GM18499 (cell line): ENCODE measurements around the gene GAMT.

Experiments used
- ATAC-seq: cut with Tn5 transposase; IDR thresholded peaks from one replicate; pipeline ENCODE4 v1.9.1; 2021; ENCODE audit warnings: moderate number of reproducible peaks; ENCODE audit not compliant: insufficient read depth, unreplicated experiment

The GAMT gene

DNA sequence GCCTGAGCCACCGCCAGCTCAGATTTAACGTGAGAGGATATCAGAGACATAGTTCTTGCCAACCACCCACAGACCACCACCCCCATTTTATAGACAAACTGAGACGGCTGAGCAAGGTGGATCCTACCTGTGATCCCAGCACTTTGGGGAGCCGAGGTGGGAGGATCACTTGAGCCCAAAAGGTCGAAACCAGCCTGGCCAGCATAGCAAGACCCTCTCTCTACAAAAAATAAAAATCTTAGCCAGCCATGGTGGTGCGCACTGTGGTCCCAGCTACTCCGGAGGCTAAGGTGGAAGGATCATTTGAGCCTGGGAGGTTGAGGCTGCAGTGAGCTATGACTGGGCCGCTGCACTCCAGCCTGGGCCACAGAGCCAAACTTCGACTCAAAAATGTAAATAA lies 48.2 kb downstream of the GAMT start:
- no peak for ATAC-seq

DNA sequence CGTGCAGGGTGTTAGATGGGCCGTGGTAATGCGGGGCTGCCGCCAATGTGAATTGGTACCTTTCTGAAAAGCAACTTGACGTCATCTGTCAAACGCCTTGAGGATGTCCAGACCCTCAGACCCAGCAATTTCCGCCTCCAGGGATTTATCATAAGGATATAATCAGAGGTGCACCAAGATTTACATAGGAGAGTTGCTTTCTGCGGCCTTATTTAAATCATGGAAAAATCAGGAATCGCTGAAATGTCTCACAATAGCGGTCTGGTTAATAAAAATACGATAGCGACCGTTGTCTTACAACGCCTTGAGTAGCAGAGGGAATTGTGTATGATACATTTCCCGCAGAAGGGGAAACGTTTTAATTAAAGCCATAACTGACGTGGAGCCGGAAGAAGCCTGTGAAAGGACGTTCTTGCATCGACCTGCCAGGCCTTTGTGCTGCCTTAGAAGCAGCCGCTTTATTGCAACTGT lies 49.9 kb downstream of the GAMT start:
- ATAC-seq, result no peak

GRCh38 chr19:1350867-1351266 lies 50.5 kb downstream of the GAMT start:
- no peak for ATAC-seq

- no peak for ATAC-seq
Measured at GRCh38 chr19:1349211-1349610, 52.1 kb downstream of the GAMT start.
